Muscle of leg (tissue), 16 donors: Measurements from ENCODE around the gene ITGAL. TPM values are rescaled to one million over a fixed set of nuclear protein-coding genes. Genes with fewer than 3 reads are reported as not detected.

Experiments
- DNase-seq: peaks from one replicate; pipeline ENCODE4 v3.0.0; 2013
- H3K27ac ChIP-seq: one replicate; pipeline ENCODE4 v1.5.1; 2013; ENCODE audit warnings: mild to moderate bottlenecking, low read length, control low read depth
- H3K27me3 ChIP-seq: one replicate; pipeline ENCODE4 v1.6.1; 2013; ENCODE audit warnings: low read length; ENCODE audit not compliant: control insufficient read depth, insufficient read depth
- H3K36me3 ChIP-seq: one replicate; pipeline ENCODE4 v1.6.1; 2013; ENCODE audit warnings: low read length; ENCODE audit not compliant: control insufficient read depth, insufficient read depth
- H3K4me1 ChIP-seq: one replicate; pipeline ENCODE4 v1.6.1; 2013; ENCODE audit warnings: low read length; ENCODE audit not compliant: control insufficient read depth, insufficient read depth
- H3K4me3 ChIP-seq: one replicate; pipeline ENCODE4 v1.5.1; 2013; ENCODE audit warnings: low read length, control low read depth
- H3K9me3 ChIP-seq: replicated peaks from 2 replicates; pipeline ENCODE4 v1.6.1; 2013; ENCODE audit warnings: low read depth, low read length; ENCODE audit not compliant: control insufficient read depth
- WGBS: methylation state at CpG from one replicate; pipeline ENCODE4 v1.1.5; 2013; ENCODE audit warnings: missing lambda C conversion rate; ENCODE audit not compliant: insufficient coverage; 5-methylcytosine and 5-hydroxymethylcytosine counted together
- long read RNA-seq, 11 donors: transcript quantifications; one replicate each; lab custom pipeline, GENCODE V29; 2026
- polyA plus RNA-seq, 8 donors: library from polyadenylated mRNA; unstranded; fragments of 120-200 nt; gene quantifications; one replicate each; pipeline versions ENCODE4 v1.2.1 to v1.2.3, GENCODE V29; 2013; ENCODE audit warnings: inconsistent platforms in 1 of 8, low replicate concordance in 1 of 8; ENCODE audit not compliant: insufficient read length in 8 of 8, insufficient read depth in 1 of 8
- total RNA-seq: library from RNA; stranded (reverse); fragments of 120-200 nt; gene quantifications from one replicate; pipeline ENCODE4 v1.2.4, GENCODE V29; 2013

ITGAL gene
- total RNA-seq (0.89 TPM), polyA plus RNA-seq (1 to 10 TPM; 1.4 to 2.8 (median 2.2) TPM)
- long read RNA-seq, donor 1: 0 reads
- long read RNA-seq, donor 2: 0 reads
- long read RNA-seq, donor 3: 0 reads
- long read RNA-seq, donor 4: 0 reads
- long read RNA-seq, donor 5: 0 reads
- long read RNA-seq, donor 6: 0 reads
- long read RNA-seq, donor 7, partial matches to known transcripts: 0 of 1 reads
- long read RNA-seq, donor 7, other reads (novel, unspliced or antisense): 0 of 1 reads
- long read RNA-seq, donor 8: 0 reads
- long read RNA-seq, donor 9: 0 reads
- long read RNA-seq, donor 10: 0 reads
- long read RNA-seq, donor 11: 0 reads

- H3K4me3 ChIP-seq: peak within 1 kb of the TSS; percentile 30
- H3K36me3 ChIP-seq: no peaks in the 10 kb centered on the region
- DNase-seq: peak; percentile 48
- no peak within 1 kb of the TSS for H3K27ac ChIP-seq
- H3K9me3 ChIP-seq: no peaks in the 10 kb centered on the region
- H3K27me3 ChIP-seq: peaks cover 31% of the 10 kb centered on the region
- H3K4me1 ChIP-seq: no peaks in the 10 kb centered on the region
- 67% methylated on average over 7 of the region's 8 CpGs for WGBS
Measured at GRCh38 chr16:30472328-30472942, at the start of gene ITGAL. Gene ITGAL, plus strand, starts transcription at chr16:30472742. Its CDS starts 96 bp downstream, at chr16:30472838.

- Histone ChIP-seq H3K4me3 (no peak overlapping the region), H3K27ac (no peak overlapping the region), H3K36me3 (peaks cover 27% of the 10 kb centered on the region), H3K27me3 (no peaks in the 10 kb centered on the region), H3K4me1 (peaks cover 16% of the 10 kb centered on the region), H3K9me3 (no peaks in the 10 kb centered on the region)
- DNase-seq: no peak
- 93% methylated on average over 4 of the region's 4 CpGs for WGBS
Measured at GRCh38 chr16:30428055-30428454, 44.5 kb upstream of the ITGAL start.

- peaks cover 18% of the 10 kb centered on the region for H3K36me3 ChIP-seq
- WGBS: 5% methylated on average over 11 of the region's 11 CpGs
Measured at GRCh38 chr16:30429418-30429677, 43.2 kb upstream of the ITGAL start.

GRCh38 chr16:30429678-30430427, 42.7 kb upstream of the ITGAL start, which contains the start of gene DCTPP1:
Gene DCTPP1, minus strand, starts transcription at chr16:30430030. Its CDS starts 50 bp downstream, at chr16:30429980.
- DNase-seq: peak; percentile 99
- Histone ChIP-seq H3K4me3 (peak within 1 kb of the TSS; percentile 93), H3K9me3 (no peaks in the 10 kb centered on the region), H3K4me1 (peaks cover 16% of the 10 kb centered on the region), H3K36me3 (peaks cover 14% of the 10 kb centered on the region), H3K27ac (peak within 1 kb of the TSS; percentile 77), H3K27me3 (no peaks in the 10 kb centered on the region)
- WGBS: under 1% methylated on average over 32 of the region's 49 CpGs

More at GRCh38 chr16:30429418-30429677, 43.2 kb upstream of the ITGAL start:
- Histone ChIP-seq H3K27me3 (no peaks in the 10 kb centered on the region), H3K4me3 (peak overlapping the region; percentile 93), H3K4me1 (peaks cover 16% of the 10 kb centered on the region), H3K9me3 (no peaks in the 10 kb centered on the region), H3K27ac (peak overlapping the region; percentile 77)
- DNase-seq: no peak

- H3K27me3 ChIP-seq: no peaks in the 10 kb centered on the region
- WGBS: 25% methylated on average over 11 of the region's 19 CpGs
- peak overlapping the region; percentile 77 for H3K27ac ChIP-seq
- peaks cover 16% of the 10 kb centered on the region for H3K4me1 ChIP-seq
- H3K36me3 ChIP-seq: peaks cover 14% of the 10 kb centered on the region
- DNase-seq: no peak
- peak overlapping the region; percentile 93 for H3K4me3 ChIP-seq
- no peaks in the 10 kb centered on the region for H3K9me3 ChIP-seq
Measured at GRCh38 chr16:30430428-30430970, 42.0 kb upstream of the ITGAL start.

- DNase-seq: no peak
- no peaks in the 10 kb centered on the region for H3K9me3 ChIP-seq
- H3K27me3 ChIP-seq: no peaks in the 10 kb centered on the region
- no peaks in the 10 kb centered on the region for H3K36me3 ChIP-seq
- no peak overlapping the region for H3K27ac ChIP-seq
- 66% methylated on average over 4 of the region's 4 CpGs for WGBS
- H3K4me1 ChIP-seq: peaks cover 7% of the 10 kb centered on the region
- no peak overlapping the region for H3K4me3 ChIP-seq
Measured at GRCh38 chr16:30434852-30435251, 37.7 kb upstream of the ITGAL start.

GRCh38 chr16:30437511-30438046, 35.0 kb upstream of the ITGAL start:
- Histone ChIP-seq H3K27ac (no peak overlapping the region), H3K27me3 (no peaks in the 10 kb centered on the region), H3K36me3 (no peaks in the 10 kb centered on the region), H3K4me3 (no peak overlapping the region), H3K4me1 (no peaks in the 10 kb centered on the region), H3K9me3 (no peaks in the 10 kb centered on the region)
- 79% methylated on average over 2 of the region's 3 CpGs for WGBS
- DNase-seq: no peak

GRCh38 chr16:30438835-30439234, 33.7 kb upstream of the ITGAL start:
- Histone ChIP-seq H3K9me3 (no peaks in the 10 kb centered on the region), H3K36me3 (peaks cover 2% of the 10 kb centered on the region), H3K27me3 (no peaks in the 10 kb centered on the region), H3K4me3 (no peak overlapping the region), H3K4me1 (no peaks in the 10 kb centered on the region), H3K27ac (no peak overlapping the region)
- no peak for DNase-seq
- 81% methylated on average over 4 of the region's 5 CpGs for WGBS

GRCh38 chr16:30439720-30440348, 32.7 kb upstream of the ITGAL start:
- Histone ChIP-seq H3K4me1 (peaks cover 4% of the 10 kb centered on the region), H3K27me3 (no peaks in the 10 kb centered on the region), H3K9me3 (no peaks in the 10 kb centered on the region), H3K27ac (no peak overlapping the region), H3K36me3 (peaks cover 11% of the 10 kb centered on the region), H3K4me3 (no peak overlapping the region)
- no peak for DNase-seq
- WGBS: no CpG with 5 or more reads among the region's 6 CpGs
